GM23248 (cell line): ENCODE measurements around the gene PPID. TPM values are rescaled to one million over a fixed set of nuclear protein-coding genes. Genes with fewer than 3 reads are reported as not detected.

Experiments used
- DNase-seq: peaks from one replicate; pipeline ENCODE4 v3.0.0-alpha.2; 2015
- H2AFZ ChIP-seq: fragments of 200-600 bp; sonication (generic); 2 replicates; pipeline ENCODE4 v1.6.1; 2016; ENCODE audit warnings: antibody characterized with exemption
- H3F3A ChIP-seq: fragments of 200-600 bp; sonication (generic); 2 replicates; pipeline ENCODE4 v1.6.1; 2016; ENCODE audit warnings: mild to moderate bottlenecking, antibody characterized with exemption, mixed run types; ENCODE audit not compliant: insufficient read depth
- H3K27ac ChIP-seq: fragments of 200-600 bp; sonication (generic); 2 replicates; pipeline ENCODE4 v1.5.1; 2016; ENCODE audit warnings: mild to moderate bottlenecking
- H3K27me3 ChIP-seq: fragments of 200-600 bp; sonication (generic); replicated peaks from 2 replicates; pipeline ENCODE4 v1.6.1; 2016; ENCODE audit warnings: mild to moderate bottlenecking; ENCODE audit not compliant: insufficient read depth
- H3K36me3 ChIP-seq: fragments of 200-600 bp; sonication (generic); 2 replicates; pipeline ENCODE4 v1.6.1; 2016; ENCODE audit warnings: low read depth, mild to moderate bottlenecking
- H3K4me1 ChIP-seq: fragments of 200-600 bp; sonication (generic); 2 replicates; pipeline ENCODE4 v1.6.1; 2016; ENCODE audit warnings: mild to moderate bottlenecking; ENCODE audit not compliant: insufficient read depth
- H3K4me2 ChIP-seq: fragments of 200-600 bp; sonication (generic); one replicate; pipeline ENCODE4 v1.6.1; 2016; ENCODE audit warnings: mild to moderate bottlenecking; ENCODE audit not compliant: unreplicated experiment
- H3K4me3 ChIP-seq: fragments of 200-600 bp; sonication (generic); 2 replicates; pipeline ENCODE4 v1.5.1; 2016; ENCODE audit warnings: mild to moderate bottlenecking
- H3K79me2 ChIP-seq: fragments of 200-600 bp; sonication (generic); 2 replicates; pipeline ENCODE4 v1.6.1; 2016; ENCODE audit warnings: mild to moderate bottlenecking; ENCODE audit not compliant: insufficient read depth
- H3K9ac ChIP-seq: fragments of 200-600 bp; sonication (generic); 2 replicates; pipeline ENCODE4 v1.6.1; 2016; ENCODE audit warnings: mild to moderate bottlenecking
- H3K9me2 ChIP-seq: fragments of 200-600 bp; sonication (generic); 2 replicates; pipeline ENCODE4 v1.6.1; 2016; ENCODE audit warnings: mixed run types, mild to moderate bottlenecking, moderate library complexity; ENCODE audit not compliant: insufficient read depth
- H3K9me3 ChIP-seq: fragments of 200-600 bp; sonication (generic); one replicate; pipeline ENCODE4 v1.6.1; 2017; ENCODE audit warnings: low read depth
- H4K20me1 ChIP-seq: fragments of 200-600 bp; sonication (generic); 2 replicates; pipeline ENCODE4 v1.6.0; 2016; ENCODE audit not compliant: insufficient read depth
- EZH2 ChIP-seq: fragments of 200-600 bp; sonication (generic); IDR thresholded peaks from 2 replicates; pipeline ENCODE4 v1.6.1; 2018; ENCODE audit warnings: antibody characterized with exemption, mild to moderate bottlenecking; ENCODE audit not compliant: insufficient read depth, poor library complexity, severe bottlenecking
- EZH2phosphoT487 ChIP-seq: fragments of 200-600 bp; sonication (generic); IDR thresholded peaks from 2 replicates; pipeline ENCODE4 v1.6.1; 2018; ENCODE audit warnings: antibody characterized with exemption, moderate library complexity, mild to moderate bottlenecking, low read depth; ENCODE audit not compliant: insufficient read depth
- WGBS, 2 experiments: methylation state at CpG; one replicate each; pipeline ENCODE4 v1.1.6; 2015 to 2017; ENCODE audit warnings: low lambda C conversion rate in 2 of 2, low coverage in 1 of 2; ENCODE audit errors: missing lambda C conversion rate in 2 of 2; 5-methylcytosine and 5-hydroxymethylcytosine counted together
- in situ Hi-C: fragments of 300-500 bp; cut with MboI; formaldehyde crosslinking; loops from 2 replicates; pipeline ENCODE4 v1.15.0; 2020
- polyA plus RNA-seq: library from polyadenylated mRNA; unstranded; fragments of >200 nt; fragmentation: Nextera tagmentation; extraction: Ambion mirVana; gene quantifications from 2 replicates; pipeline ENCODE4 v1.2.1, GENCODE V29; 2016
- total RNA-seq: library from RNA; depleted of rRNA; stranded (reverse); fragments of >200 nt; shearing (Covaris generic); gene quantifications from 2 replicates; pipeline ENCODE4 v1.2.3, GENCODE V29; 2014; rRNA removed

PPID gene
- 19.2 and 29.1 TPM in 2 replicates for total RNA-seq
- polyA plus RNA-seq, result 37.0 and 41.0 TPM in 2 replicates

GRCh38 chr4:158722917-158723793 is at the start of gene PPID:
Gene PPID, minus strand, starts transcription at chr4:158723396. Its CDS starts 108 bp downstream, at chr4:158723288.
- WGBS, 2 experiments, result 0 to 1% methylated on average over 61 to 63 of the region's 65 CpGs
- Histone ChIP-seq H3K36me3 (peaks cover 10% of the 10 kb centered on the region), H3K27me3 (no peaks in the 10 kb centered on the region; the same call in 1 of the 2 replicates), H3K9ac (peak within 1 kb of the TSS; percentile 93), H3K9me3 (no peaks in the 10 kb centered on the region), H3K4me1 (peaks cover 10% of the 10 kb centered on the region), H2AFZ (peak within 1 kb of the TSS; percentile 91), H3K4me2 (peak within 1 kb of the TSS; percentile 91), H3F3A (no peaks in the 10 kb centered on the region), H3K27ac (peak within 1 kb of the TSS; percentile 90), H3K9me2 (no peaks in the 10 kb centered on the region), H4K20me1 (no peaks in the 10 kb centered on the region), H3K79me2 (peaks cover 28% of the 10 kb centered on the region), H3K4me3 (peak within 1 kb of the TSS; percentile 90)
- no peak for TF ChIP-seq EZH2
- TF ChIP-seq EZH2phosphoT487, result no peak
- peak; percentile 91 for DNase-seq
- in situ Hi-C loops, result no loop called here

GRCh38 chr4:158771776-158772175 is 48.6 kb upstream of the PPID start:
- TF ChIP-seq EZH2phosphoT487 (no peak), EZH2 (no peak)
- Histone ChIP-seq H3K27ac (no peak overlapping the region), H3F3A (peaks cover 23% of the 10 kb centered on the region; the same call in 1 of the 2 replicates), H4K20me1 (no peaks in the 10 kb centered on the region), H3K4me1 (peaks cover 23% of the 10 kb centered on the region), H3K27me3 (no peaks in the 10 kb centered on the region), H2AFZ (no peak overlapping the region), H3K9me2 (no peaks in the 10 kb centered on the region), H3K4me3 (no peak overlapping the region), H3K79me2 (peaks cover 71% of the 10 kb centered on the region), H3K4me2 (no peak overlapping the region), H3K36me3 (no peaks in the 10 kb centered on the region), H3K9ac (no peak overlapping the region), H3K9me3 (no peaks in the 10 kb centered on the region)
- in situ Hi-C loops, result no loop called here
- WGBS, 2 experiments, result 78 to 80% methylated on average over 2 of the region's 2 CpGs
- DNase-seq, result no peak

GRCh38 chr4:158770671-158771070 is 47.5 kb upstream of the PPID start:
- peak overlapping the region; percentile 91 for H3K4me2 ChIP-seq
- WGBS, 2 experiments, result 96 to 98% methylated on average over 5 of the region's 5 CpGs
- no peak overlapping the region for H3K4me3 ChIP-seq
- H3K9me3 ChIP-seq, result no peaks in the 10 kb centered on the region
- H4K20me1 ChIP-seq, result no peaks in the 10 kb centered on the region
- H3K27me3 ChIP-seq, result no peaks in the 10 kb centered on the region
- no peaks in the 10 kb centered on the region for H3K36me3 ChIP-seq
- no peak overlapping the region for H3K9ac ChIP-seq
- H3K27ac ChIP-seq, result no peak overlapping the region
- in situ Hi-C loops, result no loop called here
- peaks cover 20% of the 10 kb centered on the region for H3K4me1 ChIP-seq
- no peak for DNase-seq
- H3F3A ChIP-seq, result peaks cover 16% of the 10 kb centered on the region; the same call in 1 of the 2 replicates
- H2AFZ ChIP-seq, result no peak overlapping the region
- peaks cover 60% of the 10 kb centered on the region for H3K79me2 ChIP-seq
- H3K9me2 ChIP-seq, result no peaks in the 10 kb centered on the region
- TF ChIP-seq EZH2phosphoT487 (no peak), EZH2 (no peak)

GRCh38 chr4:158769175-158769921 is 46.2 kb upstream of the PPID start:
- Histone ChIP-seq H3K27ac (peak overlapping the region; percentile 30), H3K9ac (peak overlapping the region; percentile 84), H3K9me2 (no peaks in the 10 kb centered on the region), H3K4me2 (peak overlapping the region; percentile 91), H3F3A (peaks cover 15% of the 10 kb centered on the region; the same call in 1 of the 2 replicates), H4K20me1 (no peaks in the 10 kb centered on the region), H2AFZ (peak overlapping the region; percentile 81), H3K36me3 (no peaks in the 10 kb centered on the region), H3K79me2 (peaks cover 49% of the 10 kb centered on the region), H3K9me3 (no peaks in the 10 kb centered on the region), H3K4me3 (peak overlapping the region; percentile 96), H3K27me3 (no peaks in the 10 kb centered on the region), H3K4me1 (peaks cover 9% of the 10 kb centered on the region)
- DNase-seq, result peak; percentile 69
- TF ChIP-seq EZH2phosphoT487, result no peak
- no peak for TF ChIP-seq EZH2
- WGBS, 2 experiments, result 1 to 2% methylated on average over 35 to 37 of the region's 49 CpGs
- in situ Hi-C loops, result no loop called here
